Esophagus muscularis mucosa (tissue), 4 donors: ENCODE results near the gene PEDS1. TPM values are rescaled to one million over a fixed set of nuclear protein-coding genes. Genes with fewer than 3 reads are reported as not detected.

Source experiments
- DNase-seq: peaks from one replicate; pipeline ENCODE4 v3.0.0-alpha.2; 2017; ENCODE audit errors: extremely low spot score
- H3K27ac ChIP-seq, 4 donors: fragments of 200-600 bp; sonication (generic); replicated peaks in 1 of 4; 1 replicate in 3 of 4; 2 replicates in 1 of 4; pipeline ENCODE4 v1.5.1; 2016 to 2019; ENCODE audit warnings: mild to moderate bottlenecking in 1 of 4
- H3K27me3 ChIP-seq, 4 donors: fragments of 200-600 bp; sonication (generic); one replicate each; pipeline versions ENCODE4 v1.5.1 to v1.6.0; 2016 to 2019
- H3K36me3 ChIP-seq, 4 donors: fragments of 200-600 bp; sonication (generic); one replicate each; pipeline ENCODE4 v1.5.1; 2016 to 2019
- H3K4me1 ChIP-seq, 4 donors: fragments of 200-600 bp; sonication (generic); one replicate each; pipeline ENCODE4 v1.5.1; 2016 to 2019
- H3K4me3 ChIP-seq, 4 donors: fragments of 200-600 bp; sonication (generic); 1 replicate in 2 of 4; 2 replicates in 2 of 4; pipeline ENCODE4 v1.5.1; 2016 to 2019; ENCODE audit warnings: mild to moderate bottlenecking in 4 of 4, moderate library complexity in 1 of 4
- H3K9me3 ChIP-seq, 4 donors: fragments of 200-600 bp; sonication (generic); 1 replicate in 3 of 4; 2 replicates in 1 of 4; pipeline ENCODE4 v1.5.1; 2016 to 2019
- EP300 ChIP-seq: sonication (generic); formaldehyde crosslinking; IDR thresholded peaks from one replicate; pipeline ENCODE4 v1.6.1; 2017; ENCODE audit warnings: antibody characterized with exemption
- POLR2A ChIP-seq: fragments of 450-650 bp; IDR thresholded peaks from one replicate; pipeline ENCODE4 v1.6.1; 2017; ENCODE audit warnings: antibody characterized with exemption, moderate library complexity, mild to moderate bottlenecking, low read depth
- POLR2AphosphoS5 ChIP-seq, 2 donors: sonication (generic); formaldehyde crosslinking; IDR thresholded peaks; one replicate each; pipeline ENCODE4 v1.6.1; 2017; ENCODE audit warnings: antibody characterized with exemption in 2 of 2
- WGBS: methylation state at CpG from one replicate; pipeline ENCODE4 v1.1.5; 2018; 5-methylcytosine and 5-hydroxymethylcytosine counted together
- intact Hi-C: fragments of 100-400 bp; cut with DNase I; formaldehyde crosslinking; loops from one replicate; pipeline ENCODE4 v1.15.1; 2023
- total RNA-seq, 4 donors: library from RNA; depleted of rRNA; stranded (reverse); fragments of >200 nt; gene quantifications; one replicate each; pipeline versions ENCODE4 v1.1.0 to v1.2.1, GENCODE V29; 2016
- TF ChIP-seq, protein P1 (sequence below), 3 experiments: fragments of 200-600 bp in 2 of 3; fragments of 450-650 bp in 1 of 3; sonication (generic) in 2 of 3; IDR thresholded peaks; one replicate each; pipeline ENCODE4 v1.5.1; 2017 to 2019; ENCODE audit warnings: antibody characterized with exemption in 3 of 3, mild to moderate bottlenecking in 2 of 3, moderate library complexity in 1 of 3

The PEDS1 gene
- total RNA-seq, 4 donors from 2014 or later, result 22.2 to 50.3 (median 30.7) TPM

DNA sequence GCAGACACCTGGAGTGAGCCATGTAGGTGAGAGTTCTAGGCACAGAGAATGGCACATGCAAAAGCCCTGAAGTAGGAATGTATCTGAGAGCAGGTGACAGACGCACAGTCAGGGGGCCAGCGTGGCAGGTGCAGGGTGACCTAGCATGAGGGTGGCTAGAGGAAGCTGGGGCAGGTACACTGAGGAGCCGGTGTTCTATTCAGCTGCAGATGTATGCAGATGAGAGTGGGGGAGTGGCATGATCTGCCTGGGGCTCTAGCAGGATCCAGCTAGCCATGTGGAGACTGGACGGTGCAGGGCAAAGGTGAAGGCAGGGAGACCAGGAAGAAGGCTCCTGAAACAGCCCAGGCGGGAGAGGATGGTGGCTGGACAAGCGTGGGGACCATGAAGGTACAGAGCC lies 10.7 kb downstream of the PEDS1 start:
- DNase-seq, result no peak
- Histone ChIP-seq H3K9me3 (no peaks in the 10 kb centered on the region), H3K4me1 (peaks cover 70 to 99% (median 92%) of the 10 kb centered on the region in 4 donors), H3K27ac (peak overlapping the region in 1 of 4 donors; percentile 72), H3K4me3 (no peak overlapping the region), H3K36me3 (peaks cover 12 to 43% (median 38%) of the 10 kb centered on the region in 4 donors), H3K27me3 (no peaks in the 10 kb centered on the region)
- 74% methylated on average over 6 of the region's 6 CpGs for WGBS
- intact Hi-C loops, result no loop called here
- TF ChIP-seq POLR2A, result no peak
- TF ChIP-seq, protein P1, sequence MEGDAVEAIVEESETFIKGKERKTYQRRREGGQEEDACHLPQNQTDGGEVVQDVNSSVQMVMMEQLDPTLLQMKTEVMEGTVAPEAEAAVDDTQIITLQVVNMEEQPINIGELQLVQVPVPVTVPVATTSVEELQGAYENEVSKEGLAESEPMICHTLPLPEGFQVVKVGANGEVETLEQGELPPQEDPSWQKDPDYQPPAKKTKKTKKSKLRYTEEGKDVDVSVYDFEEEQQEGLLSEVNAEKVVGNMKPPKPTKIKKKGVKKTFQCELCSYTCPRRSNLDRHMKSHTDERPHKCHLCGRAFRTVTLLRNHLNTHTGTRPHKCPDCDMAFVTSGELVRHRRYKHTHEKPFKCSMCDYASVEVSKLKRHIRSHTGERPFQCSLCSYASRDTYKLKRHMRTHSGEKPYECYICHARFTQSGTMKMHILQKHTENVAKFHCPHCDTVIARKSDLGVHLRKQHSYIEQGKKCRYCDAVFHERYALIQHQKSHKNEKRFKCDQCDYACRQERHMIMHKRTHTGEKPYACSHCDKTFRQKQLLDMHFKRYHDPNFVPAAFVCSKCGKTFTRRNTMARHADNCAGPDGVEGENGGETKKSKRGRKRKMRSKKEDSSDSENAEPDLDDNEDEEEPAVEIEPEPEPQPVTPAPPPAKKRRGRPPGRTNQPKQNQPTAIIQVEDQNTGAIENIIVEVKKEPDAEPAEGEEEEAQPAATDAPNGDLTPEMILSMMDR (IDR thresholded peaks at IDR 0.05), result no peak
- no peak for TF ChIP-seq POLR2AphosphoS5 (IDR thresholded peaks at IDR 0.05)
- TF ChIP-seq EP300, result no peak

DNA sequence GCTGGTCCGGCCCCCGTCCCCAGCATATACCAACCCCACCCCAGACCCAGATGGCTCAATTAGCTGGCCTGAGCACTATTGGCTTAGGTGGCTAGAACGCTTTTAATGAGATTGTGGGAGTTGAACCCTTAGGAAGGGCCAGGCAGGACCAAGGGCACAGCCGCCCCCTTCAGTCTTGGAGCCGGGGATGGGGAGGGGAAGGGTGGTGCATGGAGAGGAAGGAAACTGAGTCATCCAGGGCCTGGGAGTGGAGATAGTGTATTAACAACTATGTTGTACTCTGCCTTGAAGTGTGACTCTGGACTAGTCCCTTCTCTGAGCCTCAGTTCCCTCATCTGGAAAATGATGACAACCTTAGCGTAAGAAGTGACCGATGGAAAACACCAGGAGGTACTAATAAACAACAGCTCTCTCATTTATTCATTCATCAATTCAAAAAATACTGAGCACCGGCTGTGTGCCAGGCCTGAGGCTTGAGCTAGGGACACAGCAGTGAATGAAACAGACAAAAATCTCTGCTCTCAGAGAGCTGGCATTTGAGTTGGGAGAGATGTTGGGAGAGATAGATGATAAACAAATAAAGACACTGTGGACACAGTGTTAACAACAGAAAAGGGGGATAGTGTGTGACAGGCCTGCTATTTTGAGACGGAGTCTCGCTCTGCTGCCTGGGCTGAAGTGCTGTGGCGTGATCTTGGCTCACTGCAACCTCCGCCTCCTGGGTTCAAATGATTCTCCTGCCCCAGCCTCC lies 11.5 kb downstream of the PEDS1 start:
- no peak for DNase-seq
- Histone ChIP-seq H3K4me3 (no peak overlapping the region), H3K9me3 (no peaks in the 10 kb centered on the region), H3K27me3 (no peaks in the 10 kb centered on the region), H3K36me3 (peaks cover 12 to 42% (median 37%) of the 10 kb centered on the region in 4 donors), H3K4me1 (peaks cover 68 to 99% (median 91%) of the 10 kb centered on the region in 4 donors), H3K27ac (peak overlapping the region in 3 of 4 donors; percentile 9 to 24 (median 23))
- 83% methylated on average over 12 of the region's 12 CpGs for WGBS
- intact Hi-C loops, result no loop called here
- TF ChIP-seq POLR2AphosphoS5 (IDR thresholded peaks at IDR 0.05), result peak in 1 of 2 donors; percentile 22
- TF ChIP-seq EP300, result no peak

DNA sequence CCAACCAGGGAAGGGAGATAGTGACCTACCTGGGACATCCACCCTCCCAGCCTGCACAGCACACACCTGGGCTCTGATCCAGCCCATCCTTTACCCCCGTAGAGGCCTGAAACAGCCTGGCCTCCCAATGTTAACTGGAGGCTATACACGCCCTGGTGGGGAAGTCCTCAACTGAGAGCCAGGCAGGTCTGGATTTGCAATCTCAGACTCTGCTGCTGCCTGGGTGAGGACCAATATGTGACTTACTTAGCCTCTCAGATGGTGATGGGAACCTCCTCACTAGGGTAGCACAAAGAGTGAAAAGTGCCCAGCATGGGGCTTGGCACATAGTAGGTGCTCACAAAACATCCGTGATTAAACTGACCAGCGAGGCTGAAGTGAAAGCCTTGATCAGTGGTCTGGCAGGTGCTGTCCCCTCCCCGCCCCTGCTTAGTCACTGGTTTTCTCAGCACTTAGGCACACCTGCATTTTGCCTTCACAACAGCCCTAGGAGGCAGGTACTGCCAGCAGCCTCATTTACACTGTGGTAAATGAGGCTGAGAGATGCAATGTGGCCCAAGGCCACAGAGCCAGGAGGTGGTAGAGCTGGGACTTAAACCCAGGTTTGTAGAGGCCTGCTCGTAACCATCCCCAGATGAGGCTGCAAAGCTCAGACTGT lies 12.4 kb downstream of the PEDS1 start:
- Histone ChIP-seq H3K27me3 (no peaks in the 10 kb centered on the region), H3K36me3 (peaks cover 12 to 44% (median 39%) of the 10 kb centered on the region in 4 donors), H3K4me1 (peaks cover 60 to 91% (median 85%) of the 10 kb centered on the region in 4 donors), H3K27ac (no peak overlapping the region), H3K9me3 (no peaks in the 10 kb centered on the region), H3K4me3 (no peak overlapping the region)
- TF ChIP-seq POLR2A (no peak), EP300 (no peak), POLR2AphosphoS5 (IDR thresholded peaks at IDR 0.05) (no peak)
- TF ChIP-seq, protein P1 (IDR thresholded peaks at IDR 0.05), result no peak
- WGBS, result 79% methylated on average over 6 of the region's 6 CpGs
- no peak for DNase-seq
- intact Hi-C loops, result no loop called here

DNA sequence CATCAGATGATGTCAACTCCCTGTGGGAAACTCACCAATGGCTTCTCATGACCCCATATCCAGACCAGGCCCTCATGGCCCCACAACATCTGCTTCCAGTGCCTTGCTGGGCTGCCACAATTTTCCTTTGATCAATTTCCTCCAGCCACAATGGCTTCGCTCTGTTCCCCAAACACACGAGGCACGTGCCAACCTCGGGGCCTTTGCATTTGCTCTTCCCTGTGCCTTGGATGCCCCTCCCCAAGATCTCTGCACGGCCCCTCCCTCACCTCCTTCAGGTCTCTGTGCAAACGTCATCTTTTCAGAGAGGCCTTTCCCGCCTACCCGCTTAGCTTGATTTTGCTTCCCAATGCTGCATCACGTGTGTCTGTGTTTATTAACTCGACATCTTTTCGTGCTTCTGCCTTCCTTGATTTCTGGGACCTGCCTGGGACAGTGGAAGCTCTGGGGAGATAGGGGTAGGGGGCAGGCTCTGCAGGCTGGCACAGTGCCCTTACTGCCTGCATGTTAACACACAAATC lies 13.1 kb downstream of the PEDS1 start:
- intact Hi-C loops, result no loop called here
- TF ChIP-seq POLR2A (no peak), POLR2AphosphoS5 (IDR thresholded peaks at IDR 0.05) (no peak), EP300 (no peak)
- TF ChIP-seq, protein P1 (IDR thresholded peaks at IDR 0.05), result no peak
- Histone ChIP-seq H3K36me3 (peaks cover 12 to 44% (median 37%) of the 10 kb centered on the region in 4 donors), H3K27ac (peak overlapping the region in 2 of 4 donors; percentile 15 to 47), H3K9me3 (no peaks in the 10 kb centered on the region), H3K27me3 (no peaks in the 10 kb centered on the region), H3K4me1 (peaks cover 60 to 84% (median 78%) of the 10 kb centered on the region in 4 donors), H3K4me3 (no peak overlapping the region)
- WGBS, result 85% methylated on average over 11 of the region's 11 CpGs
- DNase-seq, result no peak
